ENCODE results near the gene BICD2. TPM values are rescaled to one million over a fixed set of nuclear protein-coding genes. Genes with fewer than 3 reads are reported as not detected.

The BICD2 gene
- total and polyA plus RNA-seq, 9 donors: 24.0 to 37.1 (median 29.7) TPM

DNA sequence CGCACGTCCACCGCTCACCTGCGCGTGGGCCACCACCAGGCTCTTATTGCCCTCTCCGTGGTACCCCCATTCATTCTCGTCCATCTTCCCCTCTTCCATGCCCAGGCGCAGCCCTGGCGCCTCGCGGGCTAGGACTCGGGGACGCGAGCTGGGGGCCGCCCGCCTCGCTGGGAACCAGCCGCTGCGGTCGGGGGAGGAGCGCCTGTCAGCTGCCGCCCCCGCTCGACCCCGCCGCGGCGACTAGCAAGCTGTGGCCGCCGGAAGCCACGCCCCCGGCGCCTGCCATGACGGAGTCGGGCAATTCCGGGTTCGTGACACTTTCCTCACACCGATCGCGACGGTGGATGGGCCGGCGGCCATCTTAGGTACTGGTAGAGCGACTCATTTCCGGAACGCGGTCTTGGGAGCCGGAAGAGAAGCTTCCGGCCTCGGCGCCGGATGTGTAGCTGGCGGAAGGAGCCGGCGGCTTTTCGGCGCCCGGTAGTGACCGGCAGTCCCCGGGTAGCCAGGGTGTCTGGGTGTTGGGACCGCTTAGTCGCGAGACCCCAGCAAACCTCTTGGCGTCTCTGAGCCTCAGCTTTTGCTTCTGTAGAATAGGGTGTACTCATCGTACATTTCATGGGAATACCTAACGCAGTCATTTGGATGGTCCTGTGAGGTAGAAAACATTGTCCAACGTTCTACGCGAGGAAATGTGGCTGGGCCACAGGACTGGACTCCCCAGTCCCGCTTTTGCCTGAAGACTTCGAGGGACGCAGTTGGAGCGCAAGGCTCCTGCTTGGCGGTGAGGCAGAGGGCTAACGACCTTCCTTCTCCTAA is 94.5 kb downstream of the BICD2 start, which contains the start of gene IPPK:
Gene IPPK, minus strand, starts transcription at position 242 of the 819 bp plus-strand sequence. Its CDS starts 143 bp downstream, at position 99.
- Histone ChIP-seq H3K9me3 (replicated peaks; ENCODE audit: control insufficient read depth, low read depth, low read length) (no peaks in the 10 kb centered on the region), H3K4me3 (ENCODE audit: low read length) (peak within 1 kb of the TSS; percentile 96), H3K27me3 (ENCODE audit: control insufficient read depth, insufficient read depth, low read length) (no peaks in the 10 kb centered on the region), H3K27ac (ENCODE audit: low read length) (peak within 1 kb of the TSS; percentile 95), H3K4me1 (ENCODE audit: control insufficient read depth, insufficient read depth, low read length) (peaks cover 16% of the 10 kb centered on the region), H3K36me3 (ENCODE audit: control insufficient read depth, insufficient read depth, low read length) (peaks cover 11% of the 10 kb centered on the region)
- WGBS (ENCODE audit: insufficient coverage): under 1% methylated on average over 72 of the region's 75 CpGs
- DNase-seq: peak; percentile 100

DNA sequence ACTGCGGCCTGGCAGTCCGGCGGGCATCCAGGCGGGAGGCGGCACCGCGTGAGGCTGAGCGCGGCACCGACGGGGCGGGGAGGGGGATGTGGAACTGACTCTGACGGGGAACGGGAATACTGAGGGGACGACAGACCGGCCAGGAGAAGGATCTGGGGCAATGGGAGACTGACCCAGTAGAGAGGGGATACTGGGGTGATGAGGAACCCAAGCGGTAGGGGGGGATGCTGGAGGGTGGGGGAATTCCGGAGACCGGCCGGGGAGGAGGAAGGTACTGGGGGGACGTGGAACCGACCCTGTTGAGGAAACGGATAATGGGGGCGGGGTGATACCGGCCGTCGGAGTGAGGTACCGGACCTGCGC is 95.1 kb downstream of the BICD2 start:
- Histone ChIP-seq H3K27me3 (ENCODE audit: control insufficient read depth, insufficient read depth, low read length) (no peaks in the 10 kb centered on the region), H3K27ac (ENCODE audit: low read length) (peak overlapping the region; percentile 45), H3K4me3 (ENCODE audit: low read length) (peak overlapping the region; percentile 96), H3K4me1 (ENCODE audit: control insufficient read depth, insufficient read depth, low read length) (peaks cover 16% of the 10 kb centered on the region), H3K36me3 (ENCODE audit: control insufficient read depth, insufficient read depth, low read length) (peaks cover 11% of the 10 kb centered on the region), H3K9me3 (replicated peaks; ENCODE audit: control insufficient read depth, low read depth, low read length) (no peaks in the 10 kb centered on the region)
- 0% methylated on average over 26 of the region's 29 CpGs for WGBS (ENCODE audit: insufficient coverage)
- DNase-seq: no peak

DNA sequence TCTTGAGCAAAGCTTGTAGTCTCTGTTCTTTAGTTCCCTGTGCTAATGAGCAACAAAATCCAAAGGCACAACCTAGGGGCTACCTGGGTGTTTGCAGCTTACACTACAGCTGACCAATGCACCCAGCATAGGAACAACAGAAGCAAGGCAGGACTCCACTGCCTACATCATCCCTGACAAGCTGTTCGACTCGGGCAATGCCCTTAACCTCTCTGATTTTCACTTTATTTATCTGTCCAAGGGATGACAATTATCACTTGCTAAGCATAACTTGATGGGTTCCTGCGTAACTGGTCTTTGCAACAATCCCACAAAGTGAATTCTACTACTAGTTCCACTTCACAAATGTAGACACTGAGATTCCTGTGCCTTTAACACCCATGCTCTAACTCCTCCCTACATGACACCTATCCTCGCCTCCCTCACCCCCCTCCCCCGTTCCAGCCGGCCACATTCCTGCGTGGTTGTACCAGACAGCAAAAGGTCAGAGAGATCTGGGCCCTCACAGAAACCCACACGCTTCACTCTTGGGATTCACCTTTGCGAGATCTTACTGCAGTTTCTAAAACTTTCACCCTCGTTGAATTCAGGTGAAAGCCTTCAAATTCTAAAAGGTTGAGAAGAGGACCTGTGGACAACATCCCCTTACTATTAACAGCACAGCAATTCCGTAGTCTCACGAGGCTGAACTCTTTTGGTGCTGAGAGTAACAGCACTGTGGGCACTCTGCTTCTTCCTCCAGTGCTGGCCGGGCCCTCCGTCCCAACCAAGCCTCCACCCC is 95.7 kb downstream of the BICD2 start:
- no peaks in the 10 kb centered on the region for H3K9me3 ChIP-seq (replicated peaks; ENCODE audit: control insufficient read depth, low read depth, low read length)
- peaks cover 16% of the 10 kb centered on the region for H3K4me1 ChIP-seq (ENCODE audit: control insufficient read depth, insufficient read depth, low read length)
- WGBS (ENCODE audit: insufficient coverage): 22% methylated on average over 11 of the region's 14 CpGs
- peak; percentile 19 for DNase-seq
- H3K4me3 ChIP-seq (ENCODE audit: low read length): peak overlapping the region; percentile 96
- peaks cover 11% of the 10 kb centered on the region for H3K36me3 ChIP-seq (ENCODE audit: control insufficient read depth, insufficient read depth, low read length)
- H3K27me3 ChIP-seq (ENCODE audit: control insufficient read depth, insufficient read depth, low read length): no peaks in the 10 kb centered on the region
- H3K27ac ChIP-seq (ENCODE audit: low read length): peak overlapping the region; percentile 47

DNA sequence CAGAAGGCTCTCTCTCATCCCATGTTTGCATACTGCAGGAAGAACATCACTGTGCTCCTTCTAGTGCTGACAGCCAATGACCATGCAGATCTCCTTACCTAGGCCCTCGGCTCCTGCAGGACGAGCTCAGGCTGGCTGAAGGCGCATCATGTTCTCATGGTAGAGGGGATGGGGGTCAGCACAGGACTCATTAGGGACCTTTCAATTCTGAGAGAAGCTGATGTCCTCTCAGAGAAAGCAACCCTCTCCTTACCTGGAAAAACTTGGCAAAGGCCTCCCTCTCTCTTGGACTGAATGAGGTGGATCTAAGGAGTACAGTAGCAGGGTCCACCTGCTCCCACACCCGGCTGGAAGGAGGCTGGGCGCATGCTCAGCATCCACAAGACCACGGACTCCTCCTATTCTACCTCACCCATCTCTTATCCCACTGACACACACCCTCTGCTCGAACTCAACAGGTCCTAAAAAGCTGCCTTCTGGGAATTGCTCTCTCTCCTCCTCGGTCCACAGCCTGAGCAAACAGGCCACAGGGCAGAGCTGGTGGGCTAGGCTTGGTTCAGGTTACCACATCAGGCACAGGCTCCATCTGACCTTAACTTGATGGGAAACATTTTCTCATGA is 97.6 kb downstream of the BICD2 start:
- Histone ChIP-seq H3K36me3 (ENCODE audit: control insufficient read depth, insufficient read depth, low read length) (peaks cover 11% of the 10 kb centered on the region), H3K4me3 (ENCODE audit: low read length) (no peak overlapping the region), H3K4me1 (ENCODE audit: control insufficient read depth, insufficient read depth, low read length) (peaks cover 16% of the 10 kb centered on the region), H3K27ac (ENCODE audit: low read length) (no peak overlapping the region), H3K27me3 (ENCODE audit: control insufficient read depth, insufficient read depth, low read length) (no peaks in the 10 kb centered on the region), H3K9me3 (replicated peaks; ENCODE audit: control insufficient read depth, low read depth, low read length) (no peaks in the 10 kb centered on the region)
- no peak for DNase-seq
- WGBS (ENCODE audit: insufficient coverage): 66% methylated on average over 4 of the region's 8 CpGs

DNA sequence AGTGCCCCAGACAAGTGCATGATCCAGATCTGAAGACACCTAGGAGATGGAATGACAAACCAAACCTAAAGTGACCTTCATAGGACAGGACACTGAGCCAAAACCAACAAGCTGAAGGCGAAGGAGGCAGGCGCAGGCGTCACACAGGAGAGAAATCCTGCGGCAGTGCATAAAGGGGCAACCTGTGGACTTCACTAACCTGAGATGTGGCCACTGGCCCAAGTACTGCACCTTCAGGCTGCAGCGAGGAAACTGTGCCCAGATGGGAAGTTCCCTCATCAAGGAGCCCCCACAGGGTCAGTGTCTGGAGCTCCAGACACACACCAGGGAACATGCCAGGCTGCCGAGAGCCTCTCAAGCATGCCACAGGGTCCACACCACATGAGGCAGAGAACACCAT is 98.4 kb downstream of the BICD2 start:
- 89% methylated on average over 5 of the region's 6 CpGs for WGBS (ENCODE audit: insufficient coverage)
- Histone ChIP-seq H3K36me3 (ENCODE audit: control insufficient read depth, insufficient read depth, low read length) (peaks cover 16% of the 10 kb centered on the region), H3K4me3 (ENCODE audit: low read length) (no peak overlapping the region), H3K27me3 (ENCODE audit: control insufficient read depth, insufficient read depth, low read length) (no peaks in the 10 kb centered on the region), H3K4me1 (ENCODE audit: control insufficient read depth, insufficient read depth, low read length) (peaks cover 15% of the 10 kb centered on the region), H3K27ac (ENCODE audit: low read length) (no peak overlapping the region), H3K9me3 (replicated peaks; ENCODE audit: control insufficient read depth, low read depth, low read length) (no peaks in the 10 kb centered on the region)
- DNase-seq: no peak

DNA sequence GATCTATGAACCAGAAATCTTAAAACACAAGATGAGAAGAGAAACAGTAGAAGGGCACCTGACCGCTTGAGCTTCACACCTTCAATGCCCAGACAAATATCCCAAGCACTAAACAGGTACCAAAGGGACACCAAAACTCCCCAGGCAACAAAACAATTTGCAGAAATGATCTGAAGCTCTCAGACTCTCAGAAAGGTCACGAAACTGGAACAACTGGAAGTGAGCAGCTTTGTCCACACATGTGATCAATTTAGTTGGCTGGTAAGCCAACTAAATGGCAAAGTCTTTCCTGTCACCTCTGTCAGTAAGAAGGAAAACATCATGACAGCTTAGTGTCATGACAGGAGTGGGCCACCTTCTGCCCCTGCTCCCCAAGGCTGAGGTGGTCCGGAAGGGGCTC is 98.8 kb downstream of the BICD2 start:
- Histone ChIP-seq H3K36me3 (ENCODE audit: control insufficient read depth, insufficient read depth, low read length) (peaks cover 16% of the 10 kb centered on the region), H3K27me3 (ENCODE audit: control insufficient read depth, insufficient read depth, low read length) (no peaks in the 10 kb centered on the region), H3K4me1 (ENCODE audit: control insufficient read depth, insufficient read depth, low read length) (peaks cover 11% of the 10 kb centered on the region), H3K9me3 (replicated peaks; ENCODE audit: control insufficient read depth, low read depth, low read length) (no peaks in the 10 kb centered on the region), H3K27ac (ENCODE audit: low read length) (no peak overlapping the region), H3K4me3 (ENCODE audit: low read length) (no peak overlapping the region)
- no peak for DNase-seq
- WGBS (ENCODE audit: insufficient coverage): 72% methylated on average over 2 of the region's 3 CpGs

DNA sequence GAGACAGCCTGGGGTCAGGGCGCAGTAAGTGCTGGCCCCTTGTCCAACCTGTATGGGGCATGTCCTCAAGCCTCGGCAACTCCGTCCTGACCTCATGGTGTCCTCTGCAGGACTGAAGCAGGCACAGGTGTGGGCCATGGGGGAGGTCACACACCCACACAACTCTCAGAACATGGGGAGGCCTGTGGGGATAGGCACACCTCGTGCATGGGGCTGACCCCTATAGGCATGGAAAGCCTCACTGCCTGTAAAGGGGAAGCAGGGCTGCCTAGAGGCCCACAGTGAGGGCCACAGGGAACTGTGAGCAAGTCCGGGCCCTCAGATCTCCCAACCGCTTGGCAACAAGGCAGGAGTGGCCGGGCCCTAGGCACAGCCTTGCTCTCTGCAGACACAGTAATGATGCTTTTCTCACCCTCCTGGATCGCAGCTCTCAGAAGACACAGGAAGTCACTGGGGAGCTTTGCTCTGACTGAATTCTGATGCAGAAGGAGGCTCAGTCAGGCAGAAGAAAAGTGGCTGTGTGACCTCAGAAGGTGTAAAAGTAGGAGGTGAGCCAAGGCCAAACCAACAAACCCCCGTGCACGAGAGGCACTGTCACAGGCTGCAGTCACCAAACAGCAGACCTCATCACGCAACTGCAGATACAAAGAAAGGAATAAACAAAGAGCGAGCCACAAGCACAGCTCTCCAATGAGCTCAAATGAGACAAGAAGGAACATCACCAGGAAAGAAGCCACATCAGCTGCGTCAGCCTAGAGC is 100.1 kb downstream of the BICD2 start:
- no peak overlapping the region for H3K27ac ChIP-seq (ENCODE audit: low read length)
- no peaks in the 10 kb centered on the region for H3K9me3 ChIP-seq (replicated peaks; ENCODE audit: control insufficient read depth, low read depth, low read length)

DNA sequence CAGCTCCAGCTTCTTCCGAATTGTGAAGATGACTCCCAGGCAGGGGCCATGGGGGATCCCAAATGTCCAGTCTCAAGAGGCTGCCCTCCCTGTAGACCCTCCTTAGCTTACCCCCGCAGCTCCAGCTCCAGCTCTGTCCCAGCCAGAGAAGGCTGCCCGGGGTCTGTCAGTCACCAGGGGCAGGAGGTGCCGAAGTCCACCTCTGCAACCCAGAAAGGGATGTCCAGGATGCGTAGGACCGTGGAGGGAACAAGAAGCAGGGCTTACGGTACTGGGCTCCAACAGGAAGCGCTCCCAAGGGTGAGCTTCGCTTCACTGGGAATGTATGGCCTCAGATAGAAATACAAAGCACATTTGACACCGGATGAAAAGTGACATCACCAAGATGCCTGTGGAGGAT is 100.7 kb downstream of the BICD2 start:
- peaks cover 4% of the 10 kb centered on the region for H3K4me1 ChIP-seq (ENCODE audit: control insufficient read depth, insufficient read depth, low read length)
- no peak for DNase-seq
- H3K36me3 ChIP-seq (ENCODE audit: control insufficient read depth, insufficient read depth, low read length): peaks cover 16% of the 10 kb centered on the region
- H3K4me3 ChIP-seq (ENCODE audit: low read length): no peak overlapping the region
- no peak overlapping the region for H3K27ac ChIP-seq (ENCODE audit: low read length)
- no peaks in the 10 kb centered on the region for H3K9me3 ChIP-seq (replicated peaks; ENCODE audit: control insufficient read depth, low read depth, low read length)
- H3K27me3 ChIP-seq (ENCODE audit: control insufficient read depth, insufficient read depth, low read length): no peaks in the 10 kb centered on the region
- 93% methylated on average over 9 of the region's 10 CpGs for WGBS (ENCODE audit: insufficient coverage)

More for the DNA sequence above, 100.1 kb downstream of the BICD2 start:
- H3K4me3 ChIP-seq (ENCODE audit: low read length): no peak overlapping the region
- H3K4me1 ChIP-seq (ENCODE audit: control insufficient read depth, insufficient read depth, low read length): peaks cover 9% of the 10 kb centered on the region
- peaks cover 16% of the 10 kb centered on the region for H3K36me3 ChIP-seq (ENCODE audit: control insufficient read depth, insufficient read depth, low read length)
- no peak for DNase-seq
- no peaks in the 10 kb centered on the region for H3K27me3 ChIP-seq (ENCODE audit: control insufficient read depth, insufficient read depth, low read length)
- 75% methylated on average over 6 of the region's 13 CpGs for WGBS (ENCODE audit: insufficient coverage)

DNA sequence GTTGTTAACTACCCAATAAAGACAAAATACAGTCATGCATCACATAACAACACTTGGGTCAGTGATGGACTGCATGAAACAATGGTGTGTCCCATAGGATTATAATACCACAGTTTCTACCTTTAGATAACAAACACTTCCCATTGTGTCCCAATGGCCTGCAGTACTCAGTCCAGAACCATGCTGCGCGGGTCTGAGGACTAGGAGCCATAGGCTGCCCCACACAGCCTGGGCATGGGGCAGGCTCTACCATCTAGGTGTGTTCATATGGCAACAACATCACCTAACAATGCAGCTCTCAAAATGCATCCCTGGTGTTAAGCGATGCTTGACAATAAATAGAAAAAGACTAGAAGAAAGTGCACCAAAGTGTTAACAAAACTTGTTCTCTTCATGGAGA is 101.5 kb downstream of the BICD2 start:
- Histone ChIP-seq H3K4me3 (ENCODE audit: low read length) (no peak overlapping the region), H3K36me3 (ENCODE audit: control insufficient read depth, insufficient read depth, low read length) (peaks cover 17% of the 10 kb centered on the region), H3K9me3 (replicated peaks; ENCODE audit: control insufficient read depth, low read depth, low read length) (no peaks in the 10 kb centered on the region), H3K4me1 (ENCODE audit: control insufficient read depth, insufficient read depth, low read length) (no peaks in the 10 kb centered on the region), H3K27me3 (ENCODE audit: control insufficient read depth, insufficient read depth, low read length) (no peaks in the 10 kb centered on the region), H3K27ac (ENCODE audit: low read length) (no peak overlapping the region)
- no peak for DNase-seq
- no CpG with 5 or more reads among the region's 3 CpGs for WGBS (ENCODE audit: insufficient coverage)
